SK-N-SH (cell line): Measurements from ENCODE around the gene APOC3. TPM values are rescaled to one million over a fixed set of nuclear protein-coding genes. Genes with fewer than 3 reads are reported as not detected.

Experiments used
- CTCF ChIA-PET: fragments of 300-600, 350-600 bp; formaldehyde crosslinking; extraction: SDS; loops from one replicate; lab custom pipeline; 2021; lab: Yijun Ruan, JAX
- POLR2A ChIA-PET: fragments of 350-600 bp; sonication (Branson Sonifier 250); formaldehyde crosslinking; extraction: SDS; loops from one replicate; lab custom pipeline; 2020; ENCODE audit warnings: antibody characterized with exemption, inconsistent platforms; lab: Yijun Ruan, JAX
- DNase-seq: peaks from one replicate; pipeline ENCODE4 v3.0.0; 2012
- H2AFZ ChIP-seq: fragments of 200-600 bp; sonication (generic); 2 replicates; pipeline ENCODE4 v1.8.1; 2016; ENCODE audit warnings: antibody characterized with exemption, mild to moderate bottlenecking, low read depth
- H3F3A ChIP-seq: fragments of 200-600 bp; sonication (generic); replicated peaks from 2 replicates; pipeline ENCODE3; 2016; ENCODE audit warnings: antibody characterized with exemption, mild to moderate bottlenecking; ENCODE audit not compliant: insufficient read depth
- H3K27ac ChIP-seq, 2 experiments: fragments of 200-500 bp in 1 of 2; fragments of 200-600 bp in 1 of 2; sonication (Bioruptor generic) in 1 of 2; sonication (generic), shearing (Covaris generic) in 1 of 2; 2 replicates each; pipeline versions ENCODE4 v1.5.1 to v1.6.1; 2014 to 2016; ENCODE audit warnings: low read depth in 2 of 2, inconsistent platforms in 1 of 2, low read length in 1 of 2, mild to moderate bottlenecking in 1 of 2, mixed read lengths in 1 of 2
- H3K27me3 ChIP-seq: fragments of 200-600 bp; sonication (generic), shearing (Covaris generic); 2 replicates; pipeline ENCODE4 v1.6.1; 2016; ENCODE audit warnings: mixed run types; ENCODE audit not compliant: insufficient read depth
- H3K36me3 ChIP-seq, 2 experiments: fragments of 200-500 bp in 1 of 2; fragments of 200-600 bp in 1 of 2; sonication (Bioruptor generic) in 1 of 2; sonication (generic) in 1 of 2; replicated peaks in 1 of 2; 2 replicates each; pipeline versions ENCODE3 to v1.5.1; 2014 to 2016; ENCODE audit warnings: low read length in 1 of 2, mild to moderate bottlenecking in 1 of 2; ENCODE audit not compliant: insufficient read depth in 2 of 2, control insufficient read depth in 1 of 2
- H3K4me1 ChIP-seq, 2 experiments: fragments of 200-500 bp in 1 of 2; fragments of 200-600 bp in 1 of 2; sonication (Bioruptor generic) in 1 of 2; sonication (generic), shearing (Covaris generic) in 1 of 2; 2 replicates each; pipeline versions ENCODE4 v1.5.1 to v1.6.1; 2014 to 2016; ENCODE audit warnings: low read depth in 1 of 2, low read length in 1 of 2, mixed run types in 1 of 2; ENCODE audit not compliant: insufficient read depth in 2 of 2, control insufficient read depth in 1 of 2
- H3K4me2 ChIP-seq: fragments of 200-600 bp; sonication (generic), shearing (Covaris generic); 2 replicates; pipeline ENCODE4 v1.6.1; 2017; ENCODE audit warnings: mixed run types
- H3K4me3 ChIP-seq, 2 experiments: fragments of 200-500 bp in 1 of 2; fragments of 200-600 bp in 1 of 2; sonication (Bioruptor generic) in 1 of 2; sonication (generic), shearing (Covaris generic) in 1 of 2; 2 replicates each; pipeline versions ENCODE4 v1.5.1 to v1.8.1; 2014 to 2016; ENCODE audit warnings: low read depth in 2 of 2, inconsistent platforms in 1 of 2, low read length in 1 of 2, mild to moderate bottlenecking in 1 of 2, mixed read lengths in 1 of 2, moderate library complexity in 1 of 2
- H3K79me2 ChIP-seq: fragments of 200-600 bp; sonication (generic); 2 replicates; pipeline ENCODE4 v1.8.1; 2017; ENCODE audit warnings: mild to moderate bottlenecking; ENCODE audit not compliant: insufficient read depth
- H3K9ac ChIP-seq: fragments of 200-600 bp; sonication (generic); 2 replicates; pipeline ENCODE4 v1.6.1; 2017; ENCODE audit warnings: mixed run types
- H3K9me2 ChIP-seq: fragments of 200-600 bp; sonication (generic); 2 replicates; pipeline ENCODE4 v1.6.1; 2017; ENCODE audit warnings: mixed run types
- H3K9me3 ChIP-seq: fragments of 200-600 bp; sonication (generic); 2 replicates; pipeline ENCODE4 v1.6.1; 2017; ENCODE audit warnings: mixed run types, mild to moderate bottlenecking, moderate library complexity
- H4K20me1 ChIP-seq: fragments of 200-600 bp; sonication (generic); 2 replicates; pipeline ENCODE4 v1.6.1; 2017; ENCODE audit warnings: mild to moderate bottlenecking, mixed run types; ENCODE audit not compliant: insufficient read depth
- FOXJ3 ChIP-seq: sonication (generic); formaldehyde crosslinking; IDR thresholded peaks from 2 replicates; pipeline ENCODE4 v1.5.1; 2020; ENCODE audit warnings: mild to moderate bottlenecking, missing genetic modification reagents
- JUND ChIP-seq: IDR thresholded peaks from 2 replicates; pipeline ENCODE4 v1.4.0; 2012
- MAX ChIP-seq: IDR thresholded peaks from 2 replicates; pipeline ENCODE4 v1.4.0; 2012; ENCODE audit warnings: low read depth
- NFIC ChIP-seq: IDR thresholded peaks from 2 replicates; pipeline ENCODE4 v1.4.0; 2012; ENCODE audit warnings: borderline replicate concordance
- NRF1 ChIP-seq: IDR thresholded peaks from 2 replicates; pipeline ENCODE4 v1.6.1; 2012; ENCODE audit warnings: low read depth, mild to moderate bottlenecking, low read length
- RFX5 ChIP-seq: IDR thresholded peaks from 2 replicates; pipeline ENCODE4 v1.6.1; 2012; ENCODE audit warnings: mild to moderate bottlenecking, improper control_type of control experiment, low read length
- RXRA ChIP-seq: IDR thresholded peaks from 2 replicates; pipeline ENCODE4 v1.4.0; 2012; ENCODE audit warnings: low read depth, mild to moderate bottlenecking, borderline replicate concordance
- SIN3A ChIP-seq: IDR thresholded peaks from 2 replicates; pipeline ENCODE4 v1.6.1; 2012; ENCODE audit warnings: low read depth, mild to moderate bottlenecking, low read length, moderate library complexity, borderline replicate concordance
- TAF1 ChIP-seq: IDR thresholded peaks from 2 replicates; pipeline ENCODE4 v1.6.1; 2012; ENCODE audit warnings: low read depth, mild to moderate bottlenecking, low read length, moderate library complexity, borderline replicate concordance
- WGBS: methylation state at CpG from one replicate; pipeline ENCODE4 v1.1.6; 2017; ENCODE audit warnings: low lambda C conversion rate; 5-methylcytosine and 5-hydroxymethylcytosine counted together
- polyA plus RNA-seq, 3 experiments: library from polyadenylated mRNA; depleted of rRNA; stranded (reverse); fragments of >200 nt; gene quantifications; 2 replicates each; pipeline ENCODE4 v1.2.3, GENCODE V29; 2012
- TF ChIP-seq, protein P1 (sequence below): IDR thresholded peaks from 2 replicates; pipeline ENCODE4 v1.4.0; 2012; ENCODE audit warnings: low read depth, borderline replicate concordance
- TF ChIP-seq, protein P2 (sequence below): IDR thresholded peaks from 2 replicates; pipeline ENCODE4 v1.6.1; 2012; ENCODE audit warnings: mild to moderate bottlenecking, low read depth, low read length, moderate library complexity
- TF ChIP-seq, protein P3 (sequence below): IDR thresholded peaks from 2 replicates; pipeline ENCODE4 v1.4.0; 2012; ENCODE audit warnings: low read depth, borderline replicate concordance
- TF ChIP-seq, protein P4 (sequence below): fragments of 150-350 bp; IDR thresholded peaks from 2 replicates; pipeline ENCODE4 v1.6.1; 2017; ENCODE audit warnings: antibody characterized with exemption, low read length, low read depth, borderline replicate concordance

Gene APOC3
- polyA plus RNA-seq, 1 of the 3 experiments (the other 2 are of a cell fraction): not detected

- TF ChIP-seq, protein P1, sequence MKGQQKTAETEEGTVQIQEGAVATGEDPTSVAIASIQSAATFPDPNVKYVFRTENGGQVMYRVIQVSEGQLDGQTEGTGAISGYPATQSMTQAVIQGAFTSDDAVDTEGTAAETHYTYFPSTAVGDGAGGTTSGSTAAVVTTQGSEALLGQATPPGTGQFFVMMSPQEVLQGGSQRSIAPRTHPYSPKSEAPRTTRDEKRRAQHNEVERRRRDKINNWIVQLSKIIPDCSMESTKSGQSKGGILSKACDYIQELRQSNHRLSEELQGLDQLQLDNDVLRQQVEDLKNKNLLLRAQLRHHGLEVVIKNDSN: no peak
- no peak for TF ChIP-seq NRF1
Measured at GRCh38 chr11:116821050-116821918, 8.4 kb upstream of the APOC3 start (continued).

DNA sequence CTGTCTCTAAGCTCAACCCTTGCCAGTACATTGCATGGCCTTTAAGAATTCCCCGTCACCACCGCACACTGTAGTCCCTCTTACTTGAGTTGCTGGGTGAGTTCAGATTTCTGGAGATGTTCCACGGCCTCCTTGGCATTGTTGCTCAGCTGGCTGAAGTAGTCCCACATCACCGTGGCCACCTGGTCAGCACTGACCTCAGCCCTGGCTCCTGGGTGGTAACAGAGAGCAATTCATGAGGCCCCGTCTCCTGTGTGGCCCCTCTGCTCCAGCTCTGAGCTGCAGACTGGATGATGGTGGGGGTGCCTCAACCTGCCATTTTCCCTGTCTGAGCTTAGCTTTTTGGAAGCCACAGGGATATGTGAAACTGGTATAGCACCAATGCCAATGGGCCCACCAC, 7.1 kb upstream of the APOC3 start:
- H2AFZ ChIP-seq: no peak overlapping the region
- TF ChIP-seq SIN3A (no peak), MAX (no peak), JUND (no peak), TAF1 (no peak), RXRA (no peak), FOXJ3 (CRISPR knock-in tag) (no peak), NFIC (no peak), RFX5 (no peak)
- TF ChIP-seq, protein P1: no peak
- TF ChIP-seq, protein P2, sequence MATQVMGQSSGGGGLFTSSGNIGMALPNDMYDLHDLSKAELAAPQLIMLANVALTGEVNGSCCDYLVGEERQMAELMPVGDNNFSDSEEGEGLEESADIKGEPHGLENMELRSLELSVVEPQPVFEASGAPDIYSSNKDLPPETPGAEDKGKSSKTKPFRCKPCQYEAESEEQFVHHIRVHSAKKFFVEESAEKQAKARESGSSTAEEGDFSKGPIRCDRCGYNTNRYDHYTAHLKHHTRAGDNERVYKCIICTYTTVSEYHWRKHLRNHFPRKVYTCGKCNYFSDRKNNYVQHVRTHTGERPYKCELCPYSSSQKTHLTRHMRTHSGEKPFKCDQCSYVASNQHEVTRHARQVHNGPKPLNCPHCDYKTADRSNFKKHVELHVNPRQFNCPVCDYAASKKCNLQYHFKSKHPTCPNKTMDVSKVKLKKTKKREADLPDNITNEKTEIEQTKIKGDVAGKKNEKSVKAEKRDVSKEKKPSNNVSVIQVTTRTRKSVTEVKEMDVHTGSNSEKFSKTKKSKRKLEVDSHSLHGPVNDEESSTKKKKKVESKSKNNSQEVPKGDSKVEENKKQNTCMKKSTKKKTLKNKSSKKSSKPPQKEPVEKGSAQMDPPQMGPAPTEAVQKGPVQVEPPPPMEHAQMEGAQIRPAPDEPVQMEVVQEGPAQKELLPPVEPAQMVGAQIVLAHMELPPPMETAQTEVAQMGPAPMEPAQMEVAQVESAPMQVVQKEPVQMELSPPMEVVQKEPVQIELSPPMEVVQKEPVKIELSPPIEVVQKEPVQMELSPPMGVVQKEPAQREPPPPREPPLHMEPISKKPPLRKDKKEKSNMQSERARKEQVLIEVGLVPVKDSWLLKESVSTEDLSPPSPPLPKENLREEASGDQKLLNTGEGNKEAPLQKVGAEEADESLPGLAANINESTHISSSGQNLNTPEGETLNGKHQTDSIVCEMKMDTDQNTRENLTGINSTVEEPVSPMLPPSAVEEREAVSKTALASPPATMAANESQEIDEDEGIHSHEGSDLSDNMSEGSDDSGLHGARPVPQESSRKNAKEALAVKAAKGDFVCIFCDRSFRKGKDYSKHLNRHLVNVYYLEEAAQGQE: no peak
- TF ChIP-seq, protein P3, sequence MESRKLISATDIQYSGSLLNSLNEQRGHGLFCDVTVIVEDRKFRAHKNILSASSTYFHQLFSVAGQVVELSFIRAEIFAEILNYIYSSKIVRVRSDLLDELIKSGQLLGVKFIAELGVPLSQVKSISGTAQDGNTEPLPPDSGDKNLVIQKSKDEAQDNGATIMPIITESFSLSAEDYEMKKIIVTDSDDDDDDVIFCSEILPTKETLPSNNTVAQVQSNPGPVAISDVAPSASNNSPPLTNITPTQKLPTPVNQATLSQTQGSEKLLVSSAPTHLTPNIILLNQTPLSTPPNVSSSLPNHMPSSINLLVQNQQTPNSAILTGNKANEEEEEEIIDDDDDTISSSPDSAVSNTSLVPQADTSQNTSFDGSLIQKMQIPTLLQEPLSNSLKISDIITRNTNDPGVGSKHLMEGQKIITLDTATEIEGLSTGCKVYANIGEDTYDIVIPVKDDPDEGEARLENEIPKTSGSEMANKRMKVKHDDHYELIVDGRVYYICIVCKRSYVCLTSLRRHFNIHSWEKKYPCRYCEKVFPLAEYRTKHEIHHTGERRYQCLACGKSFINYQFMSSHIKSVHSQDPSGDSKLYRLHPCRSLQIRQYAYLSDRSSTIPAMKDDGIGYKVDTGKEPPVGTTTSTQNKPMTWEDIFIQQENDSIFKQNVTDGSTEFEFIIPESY: no peak
- TF ChIP-seq, protein P4, sequence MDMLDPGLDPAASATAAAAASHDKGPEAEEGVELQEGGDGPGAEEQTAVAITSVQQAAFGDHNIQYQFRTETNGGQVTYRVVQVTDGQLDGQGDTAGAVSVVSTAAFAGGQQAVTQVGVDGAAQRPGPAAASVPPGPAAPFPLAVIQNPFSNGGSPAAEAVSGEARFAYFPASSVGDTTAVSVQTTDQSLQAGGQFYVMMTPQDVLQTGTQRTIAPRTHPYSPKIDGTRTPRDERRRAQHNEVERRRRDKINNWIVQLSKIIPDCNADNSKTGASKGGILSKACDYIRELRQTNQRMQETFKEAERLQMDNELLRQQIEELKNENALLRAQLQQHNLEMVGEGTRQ: no peak
- CTCF ChIA-PET: interaction anchor here (0.6 to 2.8 kb wide), 5 partner anchors 14 to 1492 kb away, joined by 3 to 13 read pairs (median 3); partner anchors contain the start of gene APOA5
- no peak overlapping the region for H3K4me2 ChIP-seq
- H3K27ac ChIP-seq: no peak overlapping the region
- no peaks in the 10 kb centered on the region for H3K9me2 ChIP-seq
- H3K4me1 ChIP-seq: peaks cover 0 to 8% of the 10 kb centered on the region in 2 experiments; a peak in 1 of 4 replicates
- no peaks in the 10 kb centered on the region for H3F3A ChIP-seq
- WGBS: 71% methylated on average over 5 of the region's 5 CpGs
- no peaks in the 10 kb centered on the region for H3K79me2 ChIP-seq
- no peaks in the 10 kb centered on the region for H4K20me1 ChIP-seq
- POLR2A ChIA-PET: no interaction called here
- no peak overlapping the region for H3K9ac ChIP-seq
- DNase-seq: no peak
- no peaks in the 10 kb centered on the region for H3K27me3 ChIP-seq
- H3K9me3 ChIP-seq: no peaks in the 10 kb centered on the region
- no peak overlapping the region for H3K4me3 ChIP-seq
- H3K36me3 ChIP-seq: no peaks in the 10 kb centered on the region
